Medulla oblongata (tissue), 1 donor: ENCODE measurements around the gene EN2.

ENCODE experiments used
- DNase-seq: peaks from one replicate; pipeline ENCODE4 v3.0.0-alpha.2; 2015; ENCODE audit errors: extremely low spot score

EN2 gene

GRCh38 chr7:155464183-155464582 lies 6.3 kb downstream of the EN2 start:
- no peak for DNase-seq

GRCh38 chr7:155464948-155465739 lies 7.2 kb downstream of the EN2 start:
- no peak for DNase-seq

- no peak for DNase-seq
Measured at GRCh38 chr7:155465761-155466141, 7.8 kb downstream of the EN2 start.

- DNase-seq: no peak
Measured at GRCh38 chr7:155466142-155466813, 8.3 kb downstream of the EN2 start.

- no peak for DNase-seq
Measured at GRCh38 chr7:155466814-155467733, 9.1 kb downstream of the EN2 start.

- no peak for DNase-seq
Measured at GRCh38 chr7:155467846-155468784, 10.2 kb downstream of the EN2 start.

- no peak for DNase-seq
Measured at GRCh38 chr7:155468785-155469148, 10.8 kb downstream of the EN2 start.

- DNase-seq: no peak
Measured at GRCh38 chr7:155469311-155470185, 11.6 kb downstream of the EN2 start.

- DNase-seq: no peak
Measured at GRCh38 chr7:155470186-155470487, 12.2 kb downstream of the EN2 start.

- DNase-seq: no peak
Measured at GRCh38 chr7:155470686-155471638, 13.0 kb downstream of the EN2 start.

- DNase-seq: no peak
Measured at GRCh38 chr7:155471718-155472117, 13.8 kb downstream of the EN2 start.

GRCh38 chr7:155477476-155477875 lies 19.5 kb downstream of the EN2 start:
- DNase-seq: no peak

- no peak for DNase-seq
Measured at GRCh38 chr7:155481764-155482163, 23.8 kb downstream of the EN2 start.

- no peak for DNase-seq
Measured at GRCh38 chr7:155482511-155483183, 24.7 kb downstream of the EN2 start.

- no peak for DNase-seq
Measured at GRCh38 chr7:155483245-155483644, 25.3 kb downstream of the EN2 start.

GRCh38 chr7:155483868-155484325 lies 26.0 kb downstream of the EN2 start:
- no peak for DNase-seq

GRCh38 chr7:155484483-155485399 lies 26.8 kb downstream of the EN2 start:
- no peak for DNase-seq
